H1 (cell line): ENCODE results near the gene RAB8B. TPM values are rescaled to one million over a fixed set of nuclear protein-coding genes. Genes with fewer than 3 reads are reported as not detected.

ENCODE experiments used
- CTCF ChIA-PET: fragments of 300-600 bp; sonication (Branson Sonifier 250); formaldehyde crosslinking; loops from one replicate; lab custom pipeline; 2021; ENCODE audit not compliant: partially characterized antibody; lab: Charles Lee
- POLR2A ChIA-PET: fragments of 300-600 bp; sonication (Branson Sonifier 250); formaldehyde crosslinking; loops from one replicate; lab custom pipeline; 2021; ENCODE audit warnings: inconsistent platforms; ENCODE audit not compliant: partially characterized antibody; lab: Charles Lee
- DNase-seq, 2 experiments: peaks; one replicate each; pipeline versions ENCODE4 v3.0.0 to v3.0.0-alpha.2; 2010 to 2022; ENCODE audit warnings: low spot score in 2 of 2, low read depth in 1 of 2, mixed read lengths in 1 of 2
- FAIRE-seq: peaks from 2 replicates; lab custom pipeline; 2011; peaks lifted over from hg19 to GRCh38; lab: Jason Lieb, UNC
- H2AFZ ChIP-seq: 2 replicates; pipeline ENCODE4 v1.8.1; 2012; ENCODE audit warnings: low read length, inconsistent platforms
- H2AK5ac ChIP-seq: 2 replicates; pipeline ENCODE4 v1.6.1; 2013; ENCODE audit warnings: low read depth, low read length
- H2BK120ac ChIP-seq: replicated peaks from 2 replicates; pipeline ENCODE3; 2013; ENCODE audit warnings: low read depth, low read length, inconsistent platforms
- H2BK12ac ChIP-seq: 2 replicates; pipeline ENCODE4 v1.6.1; 2013; ENCODE audit warnings: low read depth, low read length
- H2BK15ac ChIP-seq: 2 replicates; pipeline ENCODE4 v1.6.1; 2013; ENCODE audit warnings: low read length
- H2BK20ac ChIP-seq: 2 replicates; pipeline ENCODE4 v1.6.1; 2013; ENCODE audit warnings: low read length
- H2BK5ac ChIP-seq: 2 replicates; pipeline ENCODE4 v1.6.1; 2013; ENCODE audit warnings: low read depth, low read length
- H3K14ac ChIP-seq: 2 replicates; pipeline ENCODE4 v1.6.1; 2013; ENCODE audit warnings: inconsistent platforms; ENCODE audit not compliant: insufficient read length
- H3K18ac ChIP-seq: 2 replicates; pipeline ENCODE4 v1.6.1; 2013; ENCODE audit warnings: low read length; ENCODE audit errors: extremely low read depth
- H3K23ac ChIP-seq: 2 replicates; pipeline ENCODE4 v1.6.1; 2013; ENCODE audit warnings: inconsistent platforms; ENCODE audit not compliant: insufficient read length
- H3K23me2 ChIP-seq: 2 replicates; pipeline ENCODE4 v1.6.1; 2013; ENCODE audit warnings: low read depth, low read length
- H3K27ac ChIP-seq: 2 replicates; pipeline ENCODE4 v1.6.1; 2011; ENCODE audit warnings: low read depth, low read length, inconsistent platforms
- H3K27me3 ChIP-seq, 4 experiments: replicated peaks in 1 of 4; 1 replicate in 1 of 4; 2 replicates in 3 of 4; pipeline versions ENCODE4 v1.6.1 to v1.8.1; 2011 to 2013; ENCODE audit warnings: low read length in 3 of 4, mild to moderate bottlenecking in 3 of 4, inconsistent platforms in 2 of 4, mixed read lengths in 2 of 4, moderate library complexity in 1 of 4; ENCODE audit not compliant: control insufficient read depth in 3 of 4, insufficient read depth in 3 of 4; ENCODE audit errors: extremely low read depth in 1 of 4
- H3K36me3 ChIP-seq, 4 experiments: 2 replicates each; pipeline versions ENCODE4 v1.6.1 to v1.8.1; 2011 to 2013; ENCODE audit warnings: mild to moderate bottlenecking in 4 of 4, low read length in 3 of 4, moderate library complexity in 2 of 4, control low read depth in 1 of 4, inconsistent platforms in 1 of 4; ENCODE audit not compliant: insufficient read depth in 4 of 4, control insufficient read depth in 2 of 4
- H3K4ac ChIP-seq: replicated peaks from 2 replicates; pipeline ENCODE3; 2013; ENCODE audit warnings: low read length, low read depth, mixed read lengths, inconsistent platforms; ENCODE audit not compliant: insufficient read length
- H3K4me1 ChIP-seq, 4 experiments: replicated peaks in 1 of 4; 1 replicate in 1 of 4; 2 replicates in 3 of 4; pipeline versions ENCODE4 v1.6.1 to v1.8.1; 2011 to 2013; ENCODE audit warnings: low read length in 3 of 4, inconsistent platforms in 2 of 4, mixed read lengths in 1 of 4; ENCODE audit not compliant: insufficient read depth in 4 of 4, control insufficient read depth in 3 of 4
- H3K4me2 ChIP-seq, 2 experiments: 2 replicates each; pipeline versions ENCODE4 v1.6.1 to v1.8.1; 2011 to 2013; ENCODE audit warnings: low read depth in 2 of 2, low read length in 2 of 2, control low read depth in 1 of 2, inconsistent platforms in 1 of 2, mild to moderate bottlenecking in 1 of 2; ENCODE audit not compliant: insufficient read depth in 1 of 2
- H3K4me3 ChIP-seq, 4 experiments: fragments of 200-600, 300-600 bp in 1 of 4; sonication (generic), shearing (Covaris generic), sonication (Bioruptor Twin) in 1 of 4; 2 replicates each; pipeline versions ENCODE4 v1.5.1 to v1.8.1; 2011 to 2016; ENCODE audit warnings: low read length in 4 of 4, low read depth in 3 of 4, control low read depth in 2 of 4, inconsistent platforms in 2 of 4, mild to moderate bottlenecking in 2 of 4, mixed read lengths in 1 of 4, moderate library complexity in 1 of 4; ENCODE audit not compliant: insufficient read depth in 2 of 4; ENCODE audit errors: extremely low read depth in 1 of 4
- H3K56ac ChIP-seq: replicated peaks from 2 replicates; pipeline ENCODE3; 2013; ENCODE audit warnings: low read depth, mild to moderate bottlenecking, mixed read lengths, low read length, inconsistent platforms; ENCODE audit not compliant: insufficient read length
- H3K79me1 ChIP-seq: 2 replicates; pipeline ENCODE4 v1.6.1; 2013; ENCODE audit warnings: low read depth, low read length, control low read depth
- H3K79me2 ChIP-seq, 2 experiments: 2 replicates each; pipeline versions ENCODE4 v1.6.1 to v1.8.1; 2012 to 2013; ENCODE audit warnings: low read length in 2 of 2, mild to moderate bottlenecking in 2 of 2, inconsistent platforms in 1 of 2; ENCODE audit not compliant: insufficient read depth in 2 of 2, control insufficient read depth in 1 of 2
- H3K9ac ChIP-seq, 4 experiments: replicated peaks in 1 of 4; 1 replicate in 1 of 4; 2 replicates in 3 of 4; pipeline versions ENCODE4 v1.6.1 to v1.8.1; 2011 to 2013; ENCODE audit warnings: low read depth in 3 of 4, low read length in 3 of 4, control low read depth in 2 of 4, mild to moderate bottlenecking in 2 of 4, moderate library complexity in 2 of 4, inconsistent platforms in 1 of 4; ENCODE audit errors: extremely low read depth in 1 of 4
- H3K9me3 ChIP-seq, 2 experiments: 2 replicates each; pipeline versions ENCODE4 v1.6.1 to v1.8.1; 2012 to 2013; ENCODE audit warnings: mild to moderate bottlenecking in 2 of 2, moderate library complexity in 2 of 2, control low read depth in 1 of 2, inconsistent platforms in 1 of 2, low read depth in 1 of 2, low read length in 1 of 2, mixed read lengths in 1 of 2; ENCODE audit not compliant: insufficient read depth in 2 of 2
- H4K20me1 ChIP-seq, 2 experiments: replicated peaks in 1 of 2; 2 replicates each; pipeline versions ENCODE3 to v1.8.1; 2011 to 2013; ENCODE audit warnings: inconsistent platforms in 2 of 2, low read length in 2 of 2, mild to moderate bottlenecking in 1 of 2; ENCODE audit not compliant: insufficient read depth in 2 of 2, control insufficient read depth in 1 of 2
- H4K5ac ChIP-seq: 2 replicates; pipeline ENCODE4 v1.6.1; 2013; ENCODE audit warnings: low read length, low read depth, mixed read lengths, inconsistent platforms; ENCODE audit not compliant: insufficient read length
- H4K8ac ChIP-seq: 2 replicates; pipeline ENCODE4 v1.8.0; 2013; ENCODE audit warnings: mild to moderate bottlenecking, moderate library complexity, low read length, inconsistent platforms; ENCODE audit not compliant: insufficient read depth; ENCODE audit errors: extremely low read depth
- H4K91ac ChIP-seq: replicated peaks from 2 replicates; pipeline ENCODE3; 2013; ENCODE audit warnings: low read length, mixed read lengths, inconsistent platforms; ENCODE audit not compliant: insufficient read length
- KDM4A ChIP-seq: IDR thresholded peaks from one replicate; pipeline ENCODE4 v1.7.1; 2012; ENCODE audit warnings: low read depth, mild to moderate bottlenecking, moderate library complexity, low read length, inconsistent platforms; ENCODE audit not compliant: severe bottlenecking
- WGBS, 2 experiments: shearing (Covaris generic) in 1 of 2; methylation state at CpG; one replicate each; pipeline versions ENCODE4 v1.1.6 to v1.1.7; 2013 to 2015; ENCODE audit warnings: low lambda C conversion rate in 2 of 2, mixed read lengths in 2 of 2, inconsistent platforms in 1 of 2, low coverage in 1 of 2, missing lambda C conversion rate in 1 of 2; ENCODE audit not compliant: insufficient replicate concordance in 2 of 2, insufficient coverage in 1 of 2, insufficient read length in 1 of 2; ENCODE audit errors: extremely low coverage in 1 of 2, missing lambda C conversion rate in 1 of 2; 5-methylcytosine and 5-hydroxymethylcytosine counted together
- polyA plus RNA-seq, 7 experiments: library from polyadenylated mRNA; depleted of rRNA in 3 of 7; stranded (reverse) in 5 of 7; unstranded in 2 of 7; fragments of >200 nt in 5 of 7; fragments of 200-250 nt in 2 of 7; gene quantifications; 1 replicate in 5 of 7; 2 replicates in 1 of 7; 4 replicates in 1 of 7; pipeline versions ENCODE4 v1.2.1 to v1.2.3, GENCODE V29; 2011 to 2013; ENCODE audit warnings: missing spikeins in 2 of 7, mixed read lengths in 2 of 7
- total RNA-seq: library from RNA; stranded (reverse); fragmentation: NEBNext Ultra II Directional; extraction: Animal tissue kit (Norgen Biotek cat#: 25700); gene quantifications from 2 replicates; pipeline ENCODE4 v1.2.1, GENCODE V29; 2021

RAB8B gene
- total and polyA plus RNA-seq, 2 of the 8 experiments (the other 6 are each of a cell fraction or from before 2014, with no cell fraction given), result 9.5 to 47.8 TPM

GRCh38 chr15:63151665-63152064, 37.7 kb upstream of the RAB8B start:
- Histone ChIP-seq H3K14ac (no peak overlapping the region), H3K4me2 (no peak overlapping the region), H3K4me1 (no peaks in the 10 kb centered on the region), H2BK15ac (no peak overlapping the region), H3K9me3 (no peaks in the 10 kb centered on the region), H4K91ac (no peak overlapping the region), H3K56ac (no peak overlapping the region), H2AK5ac (no peak overlapping the region), H2BK5ac (no peak overlapping the region), H2BK120ac (no peak overlapping the region), H3K79me2 (peaks cover 0 to 15% of the 10 kb centered on the region in 2 experiments; a peak in 2 of 4 replicates), H2BK20ac (no peak overlapping the region), H4K8ac (no peak overlapping the region), H3K36me3 (peaks cover 0 to 50% (median 12%) of the 10 kb centered on the region in 4 experiments; a peak in 5 of 8 replicates), H3K27ac (no peak overlapping the region), H4K5ac (no peak overlapping the region), H3K23me2 (peaks cover 2% of the 10 kb centered on the region; the same call in 1 of the 2 replicates), H3K4ac (no peak overlapping the region), H3K9ac (no peak overlapping the region), H2AFZ (no peak overlapping the region), H3K79me1 (no peaks in the 10 kb centered on the region), H3K18ac (no peak overlapping the region), H3K23ac (no peak overlapping the region), H3K27me3 (no peaks in the 10 kb centered on the region), H2BK12ac (no peak overlapping the region), H4K20me1 (no peaks in the 10 kb centered on the region), H3K4me3 (no peak overlapping the region)
- no peak for TF ChIP-seq KDM4A
- ChIA-PET CTCF (interaction anchor here (1.1 kb wide), 1 partner anchor 110 kb away, joined by 3 read pairs; no protein-coding TSS in a partner anchor), POLR2A (interaction anchor here (1.2 to 1.9 kb wide), 3 partner anchors 13 to 126 kb away, joined by 3 to 5 read pairs (median 4); no protein-coding TSS in a partner anchor)
- WGBS, 2 experiments, result 94% methylated on average over 1 of the region's 1 CpG; no CpG with 5 or more reads in 1 of the 2 experiments
- FAIRE-seq (no peak), DNase-seq (no peak)
